ENCODE results near the gene SEMA4B. TPM values are rescaled to one million over a fixed set of nuclear protein-coding genes. Genes with fewer than 3 reads are reported as not detected.
A peak's percentile ranks its signal among the peaks of the same experiment; 100 is the strongest.

SEMA4B gene
- total and polyA plus RNA-seq, 2 experiments from 2014 or later, result 16.7 to 48.2 TPM

DNA sequence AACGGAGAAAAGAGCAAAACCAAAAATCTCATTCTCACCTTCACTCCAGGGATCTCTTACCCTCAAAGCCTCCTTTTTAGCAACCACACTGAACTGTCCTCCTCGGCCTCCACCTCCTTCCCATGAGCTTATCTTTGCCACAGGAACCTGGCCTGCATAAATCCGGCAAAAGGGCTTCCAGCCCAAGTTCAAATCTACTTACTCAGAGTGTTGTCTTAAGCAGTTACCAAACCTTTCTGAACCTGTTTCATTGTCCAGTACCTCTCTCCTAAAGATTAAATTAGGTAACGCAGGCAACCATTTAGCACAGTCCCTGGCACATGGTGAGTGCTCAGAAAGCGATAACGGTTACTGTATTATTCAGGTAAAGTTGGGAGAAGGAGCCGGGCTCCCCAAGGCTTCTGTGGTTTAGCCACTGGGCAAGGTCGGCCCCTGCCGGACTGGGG lies 31.8 kb downstream of the SEMA4B start:
- TF ChIP-seq, protein P1, sequence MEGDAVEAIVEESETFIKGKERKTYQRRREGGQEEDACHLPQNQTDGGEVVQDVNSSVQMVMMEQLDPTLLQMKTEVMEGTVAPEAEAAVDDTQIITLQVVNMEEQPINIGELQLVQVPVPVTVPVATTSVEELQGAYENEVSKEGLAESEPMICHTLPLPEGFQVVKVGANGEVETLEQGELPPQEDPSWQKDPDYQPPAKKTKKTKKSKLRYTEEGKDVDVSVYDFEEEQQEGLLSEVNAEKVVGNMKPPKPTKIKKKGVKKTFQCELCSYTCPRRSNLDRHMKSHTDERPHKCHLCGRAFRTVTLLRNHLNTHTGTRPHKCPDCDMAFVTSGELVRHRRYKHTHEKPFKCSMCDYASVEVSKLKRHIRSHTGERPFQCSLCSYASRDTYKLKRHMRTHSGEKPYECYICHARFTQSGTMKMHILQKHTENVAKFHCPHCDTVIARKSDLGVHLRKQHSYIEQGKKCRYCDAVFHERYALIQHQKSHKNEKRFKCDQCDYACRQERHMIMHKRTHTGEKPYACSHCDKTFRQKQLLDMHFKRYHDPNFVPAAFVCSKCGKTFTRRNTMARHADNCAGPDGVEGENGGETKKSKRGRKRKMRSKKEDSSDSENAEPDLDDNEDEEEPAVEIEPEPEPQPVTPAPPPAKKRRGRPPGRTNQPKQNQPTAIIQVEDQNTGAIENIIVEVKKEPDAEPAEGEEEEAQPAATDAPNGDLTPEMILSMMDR (conservative IDR thresholded peaks at IDR 0.05; ENCODE audit: low read depth in 2 of 2), result peak; percentile 56 to 70
- TF ChIP-seq JUNB (IDR thresholded peaks at IDR 0.05; ENCODE audit: unreplicated experiment), result no peak
- peaks cover 7% of the 10 kb centered on the region; the same call in 1 of the 2 replicates for H3K36me3 ChIP-seq (ENCODE audit: insufficient read depth)
- no peaks in the 10 kb centered on the region for H3K79me2 ChIP-seq (replicated peaks; ENCODE audit: insufficient read depth)
- H4K20me1 ChIP-seq (replicated peaks; ENCODE audit: insufficient read depth), result no peaks in the 10 kb centered on the region
- no peak for ATAC-seq
- Mint-ChIP-seq H3K27ac (no peak overlapping the region), H3K36me3 (ENCODE audit: low read depth) (peaks cover 13% of the 10 kb centered on the region), H3K4me3 (peak overlapping the region; percentile 76), H3K9me3 (no peaks in the 10 kb centered on the region), H3K4me1 (peaks cover 7% of the 10 kb centered on the region), H3K27me3 (ENCODE audit: insufficient read depth, low read depth, poor library complexity) (peaks cover 11% of the 10 kb centered on the region)
- H3K4me1 ChIP-seq (ENCODE audit: insufficient read depth), result peaks cover 14% of the 10 kb centered on the region; the same call in 1 of the 2 replicates
- no peaks in the 10 kb centered on the region for H3K27me3 ChIP-seq (ENCODE audit: insufficient read depth)
- H3K4me2 ChIP-seq, result peak overlapping the region; percentile 89
- DNase-seq (ENCODE audit: low spot score), result no peak
- peak overlapping the region; percentile 85 for H3K4me3 ChIP-seq
- peaks cover 11% of the 10 kb centered on the region; the same call in 1 of the 2 replicates for H3F3A ChIP-seq (replicated peaks; ENCODE audit: low read depth)
- peak overlapping the region; percentile 98 for H2AFZ ChIP-seq
- H3K27ac ChIP-seq (ENCODE audit: low read depth), result peak overlapping the region; percentile 16; the same call in 1 of the 2 replicates
- no peaks in the 10 kb centered on the region for H3K9me2 ChIP-seq (ENCODE audit: insufficient read depth)

DNA sequence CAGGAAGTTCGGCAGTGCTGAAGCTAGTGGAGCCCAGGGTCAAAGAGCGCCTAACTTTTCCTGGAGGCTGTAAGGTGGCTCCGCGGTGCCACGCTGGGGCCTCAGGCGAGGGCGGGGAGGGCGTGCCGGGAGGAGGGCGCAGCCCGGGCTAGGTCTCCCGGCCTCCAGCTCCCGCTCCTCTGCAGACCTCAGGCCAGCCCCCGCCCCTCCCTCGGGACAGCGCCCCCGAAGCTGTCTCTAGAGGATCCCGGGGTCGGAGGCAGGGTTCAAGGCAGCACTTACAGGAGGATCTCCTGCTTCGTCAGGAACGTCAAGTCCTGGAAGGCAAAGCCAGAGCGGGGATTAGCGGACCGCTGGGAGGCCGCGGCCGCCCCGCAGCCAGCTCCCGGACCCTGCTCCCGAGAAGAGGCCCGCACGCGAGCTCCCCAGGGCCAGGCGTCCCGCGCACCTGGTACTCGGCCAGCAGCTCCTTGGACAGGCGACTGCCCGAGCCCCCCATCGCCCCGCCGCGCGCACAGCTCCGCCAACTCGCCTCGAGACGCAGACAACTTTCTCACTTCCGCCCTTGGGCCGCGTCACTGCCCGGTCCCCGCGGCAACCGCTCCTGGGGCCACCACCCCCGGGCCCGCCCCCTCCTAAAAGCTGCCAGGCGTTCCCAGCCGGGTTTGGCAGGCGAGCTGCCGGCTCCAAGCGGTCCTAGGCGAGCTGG lies 32.4 kb downstream of the SEMA4B start, which contains the start of gene CIB1:
CIB1 (minus strand) TSS at position 555 of the 709 bp plus-strand sequence; CDS start at position 499, 56 bp downstream.
- peaks cover 14% of the 10 kb centered on the region; the same call in 1 of the 2 replicates for H3K4me1 ChIP-seq (ENCODE audit: insufficient read depth)
- no peaks in the 10 kb centered on the region for H3K27me3 ChIP-seq (ENCODE audit: insufficient read depth)
- Mint-ChIP-seq H3K4me1 (peaks cover 7% of the 10 kb centered on the region), H3K9me3 (no peaks in the 10 kb centered on the region), H3K36me3 (ENCODE audit: low read depth) (peaks cover 13% of the 10 kb centered on the region), H3K27me3 (ENCODE audit: insufficient read depth, low read depth, poor library complexity) (peaks cover 11% of the 10 kb centered on the region), H3K4me3 (peak within 1 kb of the TSS; percentile 76), H3K27ac (no peak within 1 kb of the TSS)
- no peak for TF ChIP-seq JUNB (IDR thresholded peaks at IDR 0.05; ENCODE audit: unreplicated experiment)
- no peak for TF ChIP-seq EZH2phosphoT487 (IDR thresholded peaks at IDR 0.05; ENCODE audit: unreplicated experiment)
- TF ChIP-seq CREB1 (CRISPR knock-in tag; IDR thresholded peaks at IDR 0.05; ENCODE audit: low read depth), result peak; percentile 74
- H3K4me3 ChIP-seq, result peak within 1 kb of the TSS; percentile 85
- ATAC-seq (peak; percentile 90), DNase-seq (ENCODE audit: low spot score) (peak; percentile 96)
- peak within 1 kb of the TSS; percentile 89 for H3K4me2 ChIP-seq
- peaks cover 11% of the 10 kb centered on the region; the same call in 1 of the 2 replicates for H3F3A ChIP-seq (replicated peaks; ENCODE audit: low read depth)
- no peaks in the 10 kb centered on the region for H4K20me1 ChIP-seq (replicated peaks; ENCODE audit: insufficient read depth)
- peak within 1 kb of the TSS; percentile 98 for H2AFZ ChIP-seq
- H3K36me3 ChIP-seq (ENCODE audit: insufficient read depth), result peaks cover 4% of the 10 kb centered on the region; the same call in 1 of the 2 replicates
- H3K9me2 ChIP-seq (ENCODE audit: insufficient read depth), result no peaks in the 10 kb centered on the region
- no peaks in the 10 kb centered on the region for H3K79me2 ChIP-seq (replicated peaks; ENCODE audit: insufficient read depth)
- H3K27ac ChIP-seq (ENCODE audit: low read depth), result peak within 1 kb of the TSS; percentile 16; the same call in 1 of the 2 replicates

Data from GM23338 (cell line).